ENCODE data around the gene ARHGAP40. TPM values are rescaled to one million over a fixed set of nuclear protein-coding genes. Genes with fewer than 3 reads are reported as not detected.
A peak's percentile ranks its signal among the peaks of the same experiment; 100 is the strongest.

ARHGAP40 gene
- total and polyA plus RNA-seq, 2 of the 13 experiments (the other 11 are each of a cell fraction or from before 2014, with no cell fraction given), result 0.75 to 2.1 TPM

DNA sequence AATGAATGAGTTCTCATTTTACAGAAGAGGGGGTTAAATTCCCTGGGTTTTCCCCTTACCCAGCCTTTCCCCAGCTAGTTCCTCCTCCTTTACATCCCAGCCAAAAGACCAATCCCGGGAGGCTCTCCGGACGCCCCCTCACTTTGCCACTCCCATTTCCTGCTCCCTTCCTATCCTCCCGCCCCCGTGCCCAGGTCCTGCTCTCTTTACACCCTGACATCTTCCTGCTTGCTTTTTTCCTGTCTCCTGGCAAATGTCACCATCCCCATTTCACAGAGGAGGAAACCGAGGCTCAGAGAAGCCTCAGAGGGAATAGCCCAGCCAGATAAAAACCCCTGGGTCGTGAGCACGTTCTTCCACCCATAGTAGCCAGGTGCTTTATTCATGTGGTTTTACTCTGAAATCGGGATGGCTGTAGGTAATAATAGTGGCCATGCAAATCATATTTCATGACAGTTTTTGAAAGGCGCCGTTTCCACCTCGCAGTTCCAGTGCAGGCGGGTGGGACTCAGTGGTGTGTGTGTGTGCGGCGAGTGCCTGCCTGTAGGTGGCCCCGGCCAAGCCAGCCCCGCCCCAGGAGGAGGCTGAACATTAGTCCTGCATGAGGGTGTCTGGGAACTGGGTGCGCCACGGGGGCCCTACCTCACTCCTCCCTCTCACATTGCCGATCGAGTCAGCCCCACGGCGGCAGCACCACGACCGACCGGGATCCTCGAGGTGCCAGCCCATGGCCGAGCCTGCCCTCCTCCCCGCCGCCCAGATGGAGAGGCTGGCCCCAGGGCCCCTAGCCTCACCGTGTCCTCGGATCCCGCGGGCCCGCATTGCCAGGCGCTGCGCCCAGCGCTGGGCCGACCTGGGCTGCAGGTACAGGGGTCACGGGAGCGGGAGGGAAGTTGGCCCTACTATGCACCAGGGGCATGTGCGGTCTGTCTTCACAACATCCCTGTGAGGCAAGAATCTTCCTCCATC lies at the start of gene ARHGAP40 (continued):
- no peak for TF ChIP-seq ZUFSP (CRISPR knock-in tag; IDR thresholded peaks at IDR 0.05; ENCODE audit: borderline replicate concordance)
- peak; percentile 92; the same call in 1 of the 2 replicates for TF ChIP-seq EZH2 (conservative IDR thresholded peaks at IDR 0.05; ENCODE audit: low read depth, low read length)
- TF ChIP-seq ZNF615 (CRISPR knock-in tag; IDR thresholded peaks at IDR 0.05; ENCODE audit: borderline replicate concordance), result no peak
- no peak for TF ChIP-seq ZNF674 (CRISPR knock-in tag; IDR thresholded peaks at IDR 0.05; ENCODE audit: low read depth)
- peak; percentile 34; the same call in 1 of the 2 replicates for TF ChIP-seq NFKB2 (CRISPR knock-in tag; IDR thresholded peaks at IDR 0.05; ENCODE audit: borderline replicate concordance)
- TF ChIP-seq ZSCAN21 (CRISPR knock-in tag; IDR thresholded peaks at IDR 0.05; ENCODE audit: borderline replicate concordance), result peak; percentile 26; the same call in 1 of the 2 replicates
- TF ChIP-seq ZNF484 (CRISPR knock-in tag; IDR thresholded peaks at IDR 0.05; ENCODE audit: borderline replicate concordance, low read depth), result no peak
- no peak for TF ChIP-seq MTERF4 (CRISPR knock-in tag; IDR thresholded peaks at IDR 0.05)
- TF ChIP-seq, protein P1, sequence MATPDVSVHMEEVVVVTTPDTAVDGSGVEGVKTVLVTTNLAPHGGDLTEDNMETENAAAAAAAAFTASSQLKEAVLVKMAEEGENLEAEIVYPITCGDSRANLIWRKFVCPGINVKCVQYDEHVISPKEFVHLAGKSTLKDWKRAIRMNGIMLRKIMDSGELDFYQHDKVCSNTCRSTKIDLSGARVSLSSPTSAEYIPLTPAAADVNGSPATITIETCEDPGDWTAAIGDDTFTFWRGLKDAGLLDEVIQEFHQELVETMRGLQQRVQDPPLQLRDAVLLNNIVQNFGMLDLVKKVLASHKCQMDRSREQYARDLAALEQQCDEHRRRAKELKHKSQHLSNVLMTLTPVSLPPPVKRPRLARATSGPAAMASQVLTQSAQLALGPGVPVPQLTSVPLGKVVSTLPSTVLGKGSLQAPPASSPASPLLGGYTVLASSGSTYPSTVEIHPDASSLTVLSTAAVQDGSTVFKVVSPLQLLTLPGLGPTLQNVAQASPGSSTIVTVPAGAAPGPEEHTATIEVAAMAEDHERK (CRISPR knock-in tag; IDR thresholded peaks at IDR 0.05; ENCODE audit: low read depth), result no peak
- TF ChIP-seq PPARG (CRISPR knock-in tag; conservative IDR thresholded peaks at IDR 0.05), result no peak
- TF ChIP-seq TARDBP (CRISPR knock-in tag; IDR thresholded peaks at IDR 0.05), result no peak
- no peak for TF ChIP-seq ZNF382 (CRISPR knock-in tag; IDR thresholded peaks at IDR 0.05; ENCODE audit: borderline replicate concordance)
- peak; percentile 26; the same call in 1 of the 2 replicates for TF ChIP-seq ZNF552 (CRISPR knock-in tag; IDR thresholded peaks at IDR 0.05; ENCODE audit: borderline replicate concordance)
- TF ChIP-seq FOSL2 (CRISPR knock-in tag; IDR thresholded peaks at IDR 0.05), result no peak
- no peak for TF ChIP-seq GPN1 (CRISPR knock-in tag; IDR thresholded peaks at IDR 0.05; ENCODE audit: borderline replicate concordance)
- no peak for TF ChIP-seq SUZ12 (IDR thresholded peaks at IDR 0.05; ENCODE audit: low read depth, low read length)
- no peak for TF ChIP-seq PHF8 (CRISPR knock-in tag; IDR thresholded peaks at IDR 0.05)
- TF ChIP-seq ZNF282 (IDR thresholded peaks at IDR 0.05; ENCODE audit: partially characterized antibody), result no peak
- TF ChIP-seq IRX3 (CRISPR knock-in tag; IDR thresholded peaks at IDR 0.05; ENCODE audit: borderline replicate concordance, low read depth), result no peak
- no peak for TF ChIP-seq AKAP8 (CRISPR knock-in tag; IDR thresholded peaks at IDR 0.05)
- TF ChIP-seq SATB2 (CRISPR knock-in tag; IDR thresholded peaks at IDR 0.05), result no peak
- TF ChIP-seq, protein P2, sequence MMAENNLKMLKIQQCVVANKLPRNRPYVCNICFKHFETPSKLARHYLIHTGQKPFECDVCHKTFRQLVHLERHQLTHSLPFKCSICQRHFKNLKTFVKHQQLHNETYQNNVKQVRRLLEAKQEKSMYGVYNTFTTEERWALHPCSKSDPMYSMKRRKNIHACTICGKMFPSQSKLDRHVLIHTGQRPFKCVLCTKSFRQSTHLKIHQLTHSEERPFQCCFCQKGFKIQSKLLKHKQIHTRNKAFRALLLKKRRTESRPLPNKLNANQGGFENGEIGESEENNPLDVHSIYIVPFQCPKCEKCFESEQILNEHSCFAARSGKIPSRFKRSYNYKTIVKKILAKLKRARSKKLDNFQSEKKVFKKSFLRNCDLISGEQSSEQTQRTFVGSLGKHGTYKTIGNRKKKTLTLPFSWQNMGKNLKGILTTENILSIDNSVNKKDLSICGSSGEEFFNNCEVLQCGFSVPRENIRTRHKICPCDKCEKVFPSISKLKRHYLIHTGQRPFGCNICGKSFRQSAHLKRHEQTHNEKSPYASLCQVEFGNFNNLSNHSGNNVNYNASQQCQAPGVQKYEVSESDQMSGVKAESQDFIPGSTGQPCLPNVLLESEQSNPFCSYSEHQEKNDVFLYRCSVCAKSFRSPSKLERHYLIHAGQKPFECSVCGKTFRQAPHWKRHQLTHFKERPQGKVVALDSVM (CRISPR knock-in tag; IDR thresholded peaks at IDR 0.05), result peak; percentile 74
- TF ChIP-seq MLX (CRISPR knock-in tag; IDR thresholded peaks at IDR 0.05), result no peak
